ENCODE data around the gene KRT2. TPM values are rescaled to one million over a fixed set of nuclear protein-coding genes. Genes with fewer than 3 reads are reported as not detected.
A peak's percentile ranks its signal among the peaks of the same experiment; 100 is the strongest.
"Not testable (repeated sequence)": the region's sequence is repeated elsewhere in the genome, so short reads cannot be mapped to it uniquely, and the experiment has no call there.

KRT2 gene
- total RNA-seq, 2 experiments from 2014 or later, result not detected

- Mint-ChIP-seq H3K4me3 (no peak overlapping the region), H3K9me3 (no peaks in the 10 kb centered on the region), H3K4me1 (peaks cover 23% of the 10 kb centered on the region), H3K27me3 (peaks cover 3% of the 10 kb centered on the region), H3K36me3 (no peaks in the 10 kb centered on the region), H3K27ac (no peak overlapping the region)
- DNase-seq, result no peak
Observed at GRCh38 chr12:52677126-52677525, 25.1 kb upstream of the KRT2 start.

DNA sequence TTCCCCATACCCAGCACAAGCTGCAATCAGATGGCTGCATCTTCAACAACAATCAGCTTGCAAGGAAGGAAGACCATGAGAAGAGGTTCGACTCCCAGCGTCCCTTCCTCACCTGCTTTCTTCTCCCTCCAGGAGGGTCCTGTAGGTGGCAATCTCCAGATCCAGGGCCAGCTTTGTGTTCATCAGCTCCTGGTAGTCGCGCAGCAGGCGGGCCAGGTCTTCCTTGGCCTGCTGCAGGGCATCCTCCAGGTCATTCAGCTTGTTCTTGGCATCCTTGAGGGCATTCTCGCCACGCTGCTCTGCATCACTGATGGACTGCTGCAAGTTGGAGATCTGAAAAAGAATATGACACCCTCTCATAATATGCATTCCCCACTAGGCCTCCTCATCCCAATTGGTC lies 24.2 kb upstream of the KRT2 start:
- Mint-ChIP-seq H3K36me3 (no peaks in the 10 kb centered on the region), H3K4me3 (no peak overlapping the region), H3K4me1 (peaks cover 14% of the 10 kb centered on the region), H3K9me3 (no peaks in the 10 kb centered on the region), H3K27me3 (peaks cover 3% of the 10 kb centered on the region), H3K27ac (no peak overlapping the region)
- no peak for DNase-seq

DNA sequence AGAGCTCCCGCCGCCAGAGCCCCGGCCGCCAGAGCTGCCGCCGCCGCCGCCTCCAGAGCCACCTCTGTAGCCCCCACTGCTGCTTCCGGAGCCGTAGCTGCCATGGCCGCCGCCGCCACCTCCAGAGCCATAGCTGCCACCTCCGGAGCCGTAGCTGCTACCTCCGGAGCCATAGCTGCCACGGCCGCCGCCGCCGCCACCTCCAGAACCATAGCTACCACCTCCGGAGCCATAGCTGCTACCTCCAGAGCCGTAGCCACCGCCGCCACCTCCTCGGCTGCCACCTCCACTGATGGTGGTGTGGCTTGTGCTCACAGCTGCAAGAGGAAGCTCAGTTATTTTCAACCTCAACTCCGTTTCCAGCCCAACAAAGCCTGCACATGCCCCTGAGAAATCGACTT lies 23.3 kb upstream of the KRT2 start:
- Mint-ChIP-seq H3K27me3 (peaks cover 3% of the 10 kb centered on the region), H3K4me1 (peaks cover 5% of the 10 kb centered on the region), H3K27ac (no peak overlapping the region), H3K9me3 (no peaks in the 10 kb centered on the region), H3K4me3 (no peak overlapping the region), H3K36me3 (no peaks in the 10 kb centered on the region)
- no peak for DNase-seq

DNA sequence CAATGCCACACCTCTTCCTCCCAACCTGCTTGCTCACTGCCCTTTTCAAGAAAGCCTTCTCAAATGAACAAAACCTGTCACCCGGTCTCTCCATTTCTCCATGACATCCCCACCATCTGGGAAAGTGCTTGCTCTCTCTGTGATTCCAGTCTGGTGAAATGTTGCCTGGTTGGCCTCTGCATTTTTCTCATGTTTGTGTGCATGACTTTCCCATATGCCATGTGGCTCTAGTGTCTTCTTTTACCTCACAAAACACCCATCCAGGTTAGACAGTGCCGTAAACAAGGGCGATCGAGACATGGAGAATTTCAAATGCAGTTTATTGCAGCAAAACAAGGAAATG lies 22.4 kb upstream of the KRT2 start:
- Mint-ChIP-seq H3K4me1 (peaks cover 2% of the 10 kb centered on the region), H3K27me3 (no peaks in the 10 kb centered on the region), H3K4me3 (no peak overlapping the region), H3K9me3 (no peaks in the 10 kb centered on the region), H3K27ac (no peak overlapping the region), H3K36me3 (no peaks in the 10 kb centered on the region)
- DNase-seq, result no peak

DNA sequence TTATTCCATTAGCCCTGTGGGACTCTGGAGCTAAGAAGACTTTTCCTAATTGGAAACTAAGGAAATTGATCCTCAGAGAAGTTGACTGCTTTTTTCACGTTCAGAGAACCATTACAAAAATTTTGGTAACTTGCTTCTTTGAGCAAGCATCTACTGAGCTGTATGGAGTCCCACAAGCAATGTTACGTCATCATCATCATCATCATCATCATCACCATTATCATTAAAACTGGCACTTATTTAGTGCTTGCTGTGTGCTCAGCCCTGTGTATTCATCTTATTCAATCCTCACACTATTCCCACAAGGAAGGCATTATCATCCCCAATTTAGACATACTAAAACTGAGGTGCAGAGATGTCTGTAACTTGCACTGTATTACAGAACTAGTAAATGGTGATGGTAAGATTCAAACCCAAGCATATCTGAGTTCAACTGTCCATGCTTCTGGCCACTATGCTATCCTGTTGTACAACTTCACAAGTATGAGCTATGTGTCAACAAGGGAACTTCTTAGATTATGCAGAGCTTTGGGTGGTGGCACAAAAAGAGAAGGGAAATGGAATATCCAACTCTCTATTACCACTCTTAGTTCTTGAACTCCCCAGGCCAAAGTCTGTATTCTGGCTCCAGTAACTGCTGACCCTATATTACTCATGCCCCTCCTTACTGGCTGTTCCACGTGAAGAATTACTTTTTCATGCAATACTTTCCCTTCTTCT lies 21.9 kb upstream of the KRT2 start:
- H3K9me3 Mint-ChIP-seq, result no peaks in the 10 kb centered on the region
- no peaks in the 10 kb centered on the region for H3K27me3 Mint-ChIP-seq
- no peaks in the 10 kb centered on the region for H3K4me1 Mint-ChIP-seq
- DNase-seq, result no peak
- no peak overlapping the region for H3K4me3 Mint-ChIP-seq
- H3K36me3 Mint-ChIP-seq, result no peaks in the 10 kb centered on the region
- H3K27ac Mint-ChIP-seq, result no peak overlapping the region

- no peak for DNase-seq
- no peak overlapping the region for H3K27ac Mint-ChIP-seq
- no peaks in the 10 kb centered on the region for H3K36me3 Mint-ChIP-seq
- H3K4me1 Mint-ChIP-seq, result no peaks in the 10 kb centered on the region
- no peak overlapping the region for H3K4me3 Mint-ChIP-seq
- H3K27me3 Mint-ChIP-seq, result no peaks in the 10 kb centered on the region
- H3K9me3 Mint-ChIP-seq, result no peaks in the 10 kb centered on the region
Observed at GRCh38 chr12:52673217-52673616, 21.2 kb upstream of the KRT2 start.

DNA sequence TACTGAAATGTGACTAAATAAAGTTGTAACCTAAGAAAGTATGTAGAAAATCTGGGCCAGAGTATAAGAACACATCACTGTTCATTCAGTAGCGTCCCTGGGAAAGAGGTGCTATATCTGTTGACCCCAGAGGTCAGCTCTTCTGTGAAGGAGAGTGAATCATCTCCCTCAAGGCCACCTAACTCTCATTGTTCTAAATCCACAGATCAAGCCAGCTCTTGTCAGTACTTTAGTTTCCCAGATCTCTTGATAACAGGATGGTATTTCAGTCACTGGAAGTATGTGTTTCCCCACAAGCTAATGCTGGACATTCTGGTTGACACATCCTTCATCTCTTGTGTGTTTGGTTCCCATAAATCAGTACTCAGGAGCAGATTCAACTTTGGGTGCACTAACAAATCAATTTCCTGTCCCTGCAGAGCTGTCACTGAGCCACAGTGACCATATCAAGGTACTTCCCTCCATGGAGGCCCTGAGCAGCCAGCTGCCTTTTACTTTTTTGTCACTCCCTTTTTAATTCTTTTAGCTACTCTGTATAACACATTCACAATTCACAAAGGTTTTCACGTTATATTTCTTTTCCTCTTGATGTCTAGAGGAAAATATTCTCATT lies 20.4 kb upstream of the KRT2 start:
- no peak overlapping the region for H3K27ac Mint-ChIP-seq
- no peaks in the 10 kb centered on the region for H3K36me3 Mint-ChIP-seq
- H3K9me3 Mint-ChIP-seq, result no peaks in the 10 kb centered on the region
- no peaks in the 10 kb centered on the region for H3K4me1 Mint-ChIP-seq
- no peak overlapping the region for H3K4me3 Mint-ChIP-seq
- no peaks in the 10 kb centered on the region for H3K27me3 Mint-ChIP-seq
- no peak for DNase-seq

GRCh38 chr12:52670961-52671360 lies 18.9 kb upstream of the KRT2 start:
- Mint-ChIP-seq H3K4me3 (no peak overlapping the region), H3K9me3 (no peaks in the 10 kb centered on the region), H3K4me1 (no peaks in the 10 kb centered on the region), H3K27ac (no peak overlapping the region), H3K36me3 (no peaks in the 10 kb centered on the region), H3K27me3 (no peaks in the 10 kb centered on the region)
- DNase-seq, result no peak

- DNase-seq, result no peak
- Mint-ChIP-seq H3K4me1 (no peaks in the 10 kb centered on the region), H3K9me3 (no peaks in the 10 kb centered on the region), H3K36me3 (no peaks in the 10 kb centered on the region), H3K4me3 (no peak overlapping the region), H3K27me3 (no peaks in the 10 kb centered on the region), H3K27ac (no peak overlapping the region)
Observed at GRCh38 chr12:52670506-52670905, 18.5 kb upstream of the KRT2 start.

GRCh38 chr12:52669941-52670340 lies 17.9 kb upstream of the KRT2 start:
- H3K36me3 Mint-ChIP-seq, H3K9me3 Mint-ChIP-seq, H3K4me3 Mint-ChIP-seq, H3K4me1 Mint-ChIP-seq, H3K27ac Mint-ChIP-seq, H3K27me3 Mint-ChIP-seq, DNase-seq: not testable (repeated sequence)

- H3K27ac Mint-ChIP-seq, result no peak overlapping the region
- H3K4me3 Mint-ChIP-seq, result no peak overlapping the region
- DNase-seq, result no peak
- H3K9me3 Mint-ChIP-seq, result no peaks in the 10 kb centered on the region
- no peaks in the 10 kb centered on the region for H3K36me3 Mint-ChIP-seq
- no peaks in the 10 kb centered on the region for H3K4me1 Mint-ChIP-seq
- no peaks in the 10 kb centered on the region for H3K27me3 Mint-ChIP-seq
Observed at GRCh38 chr12:52669426-52669825, 17.4 kb upstream of the KRT2 start.

DNA sequence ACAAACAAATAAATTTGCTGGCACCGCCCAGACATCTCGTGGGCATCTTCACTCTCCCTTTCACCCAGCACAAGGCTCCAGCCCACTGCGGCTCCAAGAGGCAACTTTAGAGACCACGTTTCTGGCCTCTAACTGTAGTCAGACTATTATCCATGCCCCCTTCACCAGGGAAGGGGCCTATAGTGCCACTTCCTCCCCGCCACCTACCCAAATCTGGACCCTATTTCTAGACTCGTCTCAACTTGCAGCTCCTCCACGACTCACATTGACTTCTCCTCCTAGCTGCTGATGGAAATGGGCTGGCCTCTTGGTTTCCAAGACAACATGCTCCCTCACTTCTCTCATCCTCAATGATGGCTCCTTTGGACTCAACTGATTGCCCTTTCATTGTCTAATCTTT lies 15.9 kb upstream of the KRT2 start:
- H3K9me3 Mint-ChIP-seq, result no peaks in the 10 kb centered on the region
- DNase-seq, result no peak
- no peaks in the 10 kb centered on the region for H3K36me3 Mint-ChIP-seq
- peak overlapping the region; percentile 19 for H3K27ac Mint-ChIP-seq
- no peaks in the 10 kb centered on the region for H3K4me1 Mint-ChIP-seq
- H3K4me3 Mint-ChIP-seq, result no peak overlapping the region
- no peaks in the 10 kb centered on the region for H3K27me3 Mint-ChIP-seq

- DNase-seq, result no peak
- Mint-ChIP-seq H3K9me3 (no peaks in the 10 kb centered on the region), H3K4me3 (no peak overlapping the region), H3K27me3 (no peaks in the 10 kb centered on the region), H3K27ac (no peak overlapping the region), H3K36me3 (no peaks in the 10 kb centered on the region), H3K4me1 (peaks cover under 1% of the 10 kb centered on the region)
Observed at GRCh38 chr12:52667509-52667908, 15.5 kb upstream of the KRT2 start.

- Mint-ChIP-seq H3K4me1 (peaks cover 4% of the 10 kb centered on the region), H3K27me3 (no peaks in the 10 kb centered on the region), H3K4me3 (no peak overlapping the region), H3K36me3 (no peaks in the 10 kb centered on the region), H3K27ac (no peak overlapping the region), H3K9me3 (no peaks in the 10 kb centered on the region)
- no peak for DNase-seq
Observed at GRCh38 chr12:52666471-52666870, 14.5 kb upstream of the KRT2 start.

DNA sequence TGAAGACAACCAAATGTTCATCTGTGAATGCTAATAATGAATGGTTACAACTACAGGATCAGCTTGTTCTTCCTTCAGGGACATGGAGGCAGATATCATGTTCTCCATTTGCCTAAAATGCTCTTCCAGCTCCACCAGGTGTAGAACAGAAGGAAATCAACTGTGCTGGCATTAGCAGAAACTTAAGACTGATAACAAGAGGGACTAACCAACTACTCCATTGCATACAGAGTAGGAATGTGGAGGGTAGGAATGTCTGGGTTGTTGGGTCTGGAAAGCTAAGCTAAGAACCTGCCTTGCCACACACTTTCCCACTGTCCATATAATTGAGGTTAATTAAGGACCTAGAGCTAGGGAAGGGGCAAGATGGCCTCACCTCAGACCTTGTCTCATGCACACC lies 11.4 kb upstream of the KRT2 start:
- DNase-seq, result no peak
- H3K27me3 Mint-ChIP-seq, result no peaks in the 10 kb centered on the region
- no peak overlapping the region for H3K27ac Mint-ChIP-seq
- peaks cover 4% of the 10 kb centered on the region for H3K4me1 Mint-ChIP-seq
- H3K9me3 Mint-ChIP-seq, result no peaks in the 10 kb centered on the region
- no peaks in the 10 kb centered on the region for H3K36me3 Mint-ChIP-seq
- H3K4me3 Mint-ChIP-seq, result no peak overlapping the region

DNA sequence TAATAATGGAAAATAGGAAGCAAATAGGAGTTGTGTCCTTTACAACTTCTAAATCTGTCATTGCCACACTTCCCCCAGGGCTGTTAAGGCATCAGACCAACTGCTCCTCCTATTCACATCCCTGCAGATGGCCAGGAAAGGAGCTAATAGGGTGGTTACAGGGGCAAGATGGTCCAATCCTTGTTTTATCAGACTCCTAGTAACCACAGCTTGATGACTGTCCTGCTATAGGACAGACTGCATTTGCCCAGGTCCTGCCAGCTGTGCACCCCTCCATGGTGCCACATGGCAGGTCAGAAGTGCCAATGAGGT lies 10.9 kb upstream of the KRT2 start:
- Mint-ChIP-seq H3K4me3 (no peak overlapping the region), H3K9me3 (no peaks in the 10 kb centered on the region), H3K4me1 (peaks cover 4% of the 10 kb centered on the region), H3K36me3 (no peaks in the 10 kb centered on the region), H3K27me3 (no peaks in the 10 kb centered on the region), H3K27ac (no peak overlapping the region)
- DNase-seq, result no peak

All from activated naive CD8-positive, alpha-beta T cell treated with anti-CD3 and anti-CD28 coated beads for 36 hours (primary cell).